HG02588 (cell line): Measurements from ENCODE around the gene TMEM234.
"Not testable (repeated sequence)": the region's sequence is repeated elsewhere in the genome, so short reads cannot be mapped to it uniquely, and the experiment has no call there.

Experiments used
- ATAC-seq: cut with Tn5 transposase; IDR thresholded peaks from one replicate; pipeline ENCODE4 v1.9.1; 2021; ENCODE audit warnings: mild to moderate bottlenecking, moderate library complexity; ENCODE audit not compliant: unreplicated experiment

Gene TMEM234

DNA sequence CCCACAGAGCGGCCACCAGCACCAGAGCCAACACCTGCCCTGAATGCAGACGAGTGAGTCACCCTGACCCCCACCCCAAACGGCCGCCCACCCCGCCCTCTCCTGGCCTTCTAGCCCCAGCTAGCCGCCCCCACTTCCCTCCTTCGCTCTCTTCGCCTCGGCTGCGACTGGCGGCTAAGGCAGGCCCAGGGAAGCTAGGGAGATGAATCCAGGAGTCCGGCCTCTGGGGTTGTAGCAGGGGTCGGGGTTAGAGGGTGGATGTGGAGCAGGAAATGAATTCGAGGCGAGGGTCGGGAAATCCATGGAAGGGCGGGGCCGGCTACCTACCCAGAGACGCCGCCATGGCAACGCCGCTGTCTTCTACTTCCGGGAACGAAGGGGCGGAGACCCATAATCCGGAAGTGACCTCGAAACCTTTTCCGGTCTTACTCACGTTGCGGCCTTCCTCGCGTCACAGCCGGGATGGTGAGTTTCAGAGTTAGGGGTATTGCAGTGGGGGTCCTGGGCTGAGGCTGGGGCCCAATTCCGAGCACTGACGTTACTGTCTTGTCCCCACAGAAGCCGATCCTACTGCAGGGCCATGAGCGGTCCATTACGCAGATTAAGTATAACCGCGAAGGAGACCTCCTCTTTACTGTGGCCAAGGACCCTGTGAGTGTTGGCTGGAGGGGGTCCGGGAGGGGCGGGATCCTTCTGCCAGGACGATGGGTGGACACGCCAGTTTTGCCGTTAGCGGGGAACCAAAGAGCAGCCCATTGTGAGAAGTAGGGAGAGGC, at the start of gene TMEM234, which contains the start of gene EIF3I:
TMEM234 (minus strand) TSS at position 374 of the 776 bp plus-strand sequence; CDS start at position 343, 31 bp downstream.
EIF3I (plus strand) TSS at position 428 of the 776 bp plus-strand sequence; CDS start at position 463, 35 bp downstream.
- peak; percentile 84 for ATAC-seq

DNA sequence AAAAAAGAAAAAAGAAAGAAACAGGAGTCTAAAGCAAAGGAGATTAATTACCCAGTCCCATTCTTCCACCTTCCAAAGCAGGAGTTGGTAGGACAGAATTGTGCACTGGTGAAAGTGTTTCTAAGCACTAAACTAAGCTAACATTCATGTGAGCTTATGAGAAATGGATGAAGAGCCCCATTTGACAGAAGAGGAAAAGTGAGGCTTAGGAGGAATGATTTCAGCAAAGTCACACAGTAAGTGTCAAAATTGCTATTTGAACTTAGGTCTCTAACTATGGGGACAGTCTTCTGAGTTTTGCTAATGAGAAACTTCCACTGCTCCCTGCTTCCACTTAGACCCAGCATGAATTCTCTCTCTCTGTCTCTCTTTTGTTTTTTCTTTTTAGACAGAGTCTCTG, 47.6 kb upstream of the TMEM234 start:
- ATAC-seq: no peak

DNA sequence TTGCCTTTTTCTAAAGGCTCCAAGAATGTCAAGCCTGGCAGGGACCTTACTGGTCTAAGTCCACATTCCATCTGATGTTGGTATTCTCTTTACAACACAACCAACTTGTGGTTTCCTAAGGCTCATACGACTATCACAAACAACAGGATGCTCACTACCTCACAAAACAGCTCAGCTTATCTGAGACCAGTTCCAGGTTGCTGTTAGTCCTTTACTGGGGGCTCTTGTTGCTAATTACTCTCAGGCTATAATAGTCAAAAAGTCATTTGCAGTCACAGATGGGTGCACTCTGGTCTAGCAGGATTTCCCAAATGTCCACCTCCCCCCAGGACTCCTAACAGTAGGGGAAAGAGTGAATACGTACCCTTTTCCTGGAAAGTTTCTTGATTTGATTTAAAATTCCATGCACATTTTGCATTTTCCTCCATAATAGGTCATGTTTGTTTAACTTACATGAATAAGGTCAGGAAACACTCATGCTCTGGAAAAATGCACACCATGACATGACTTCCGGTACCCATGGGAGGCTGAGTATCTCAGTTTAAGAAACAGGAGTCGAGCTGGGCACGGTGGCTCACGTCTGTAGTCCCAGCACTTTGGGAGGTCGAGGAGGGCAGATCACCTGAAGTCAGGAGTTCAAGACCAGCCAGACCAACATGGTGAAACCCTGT, 44.9 kb upstream of the TMEM234 start:
- no peak for ATAC-seq

DNA sequence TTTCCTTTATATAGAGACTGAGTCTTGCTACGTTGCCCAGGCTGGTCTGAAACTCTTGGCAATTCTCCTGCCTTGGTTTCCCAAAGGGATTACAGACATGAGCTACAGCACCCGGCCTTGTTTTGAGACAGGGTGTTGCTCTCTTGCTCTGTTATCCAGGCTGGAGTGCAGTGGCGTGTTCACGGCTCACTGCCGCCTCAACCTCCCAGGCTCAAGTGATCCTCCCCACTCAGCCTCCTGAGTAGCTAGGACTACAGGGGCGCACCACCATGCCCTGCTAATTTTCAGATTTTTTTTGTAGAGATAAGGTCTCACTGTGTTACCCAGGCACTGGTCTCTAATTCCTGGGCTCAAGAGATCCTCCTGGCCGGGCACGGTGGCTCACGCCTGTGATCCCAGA, 43.7 kb upstream of the TMEM234 start:
- ATAC-seq: no peak

DNA sequence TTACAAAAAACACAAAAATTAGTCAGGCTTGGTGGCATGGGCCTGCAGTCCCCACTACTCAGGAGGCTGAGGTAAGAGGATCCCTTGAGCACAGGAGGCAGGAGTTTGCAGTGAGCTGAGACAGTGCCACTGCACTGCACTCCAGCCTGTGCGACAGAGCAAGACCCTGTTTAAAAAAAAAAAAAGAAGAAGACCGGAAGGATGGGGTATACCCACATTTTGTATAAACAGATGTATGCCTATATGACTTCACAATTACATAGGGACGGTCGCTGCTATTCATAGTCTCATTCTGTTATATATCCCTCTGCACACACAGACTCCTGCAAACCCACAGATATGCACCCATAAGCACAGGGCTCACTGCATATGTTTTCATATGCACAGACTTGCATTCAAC, 41.6 kb upstream of the TMEM234 start:
- no peak for ATAC-seq

DNA sequence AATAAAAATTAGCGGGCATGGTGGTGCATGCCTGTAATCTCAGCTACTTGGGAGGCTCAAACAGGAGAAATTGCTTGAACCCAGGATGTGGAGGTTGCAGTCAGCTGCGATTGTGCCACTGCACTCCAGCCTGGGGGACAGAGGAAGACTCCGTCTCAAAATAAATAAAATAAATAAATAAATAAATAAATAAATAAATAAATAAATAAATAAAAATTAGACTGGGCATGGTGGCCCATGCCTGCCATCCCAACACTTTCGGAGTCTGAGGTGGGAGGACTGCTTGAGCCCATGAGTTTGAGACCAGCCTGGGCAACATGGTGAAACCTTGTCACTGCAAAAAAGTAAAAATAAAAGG, 41.1 kb upstream of the TMEM234 start:
- ATAC-seq: not testable (repeated sequence)

DNA sequence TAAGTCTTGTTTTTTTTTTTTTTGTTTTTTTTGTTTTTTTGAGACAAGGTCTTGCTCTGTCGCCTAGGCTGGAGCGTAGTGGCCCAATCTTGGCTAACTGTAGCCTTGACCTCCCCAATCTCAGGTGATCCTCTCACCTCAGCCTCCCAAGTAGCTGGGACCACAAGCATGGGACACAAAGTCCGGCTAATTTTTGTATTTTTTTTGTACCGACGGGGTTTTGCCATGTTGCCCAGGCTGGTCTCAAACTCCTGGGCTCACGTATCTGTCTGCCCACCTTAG, 35.0 kb upstream of the TMEM234 start:
- ATAC-seq: no peak

DNA sequence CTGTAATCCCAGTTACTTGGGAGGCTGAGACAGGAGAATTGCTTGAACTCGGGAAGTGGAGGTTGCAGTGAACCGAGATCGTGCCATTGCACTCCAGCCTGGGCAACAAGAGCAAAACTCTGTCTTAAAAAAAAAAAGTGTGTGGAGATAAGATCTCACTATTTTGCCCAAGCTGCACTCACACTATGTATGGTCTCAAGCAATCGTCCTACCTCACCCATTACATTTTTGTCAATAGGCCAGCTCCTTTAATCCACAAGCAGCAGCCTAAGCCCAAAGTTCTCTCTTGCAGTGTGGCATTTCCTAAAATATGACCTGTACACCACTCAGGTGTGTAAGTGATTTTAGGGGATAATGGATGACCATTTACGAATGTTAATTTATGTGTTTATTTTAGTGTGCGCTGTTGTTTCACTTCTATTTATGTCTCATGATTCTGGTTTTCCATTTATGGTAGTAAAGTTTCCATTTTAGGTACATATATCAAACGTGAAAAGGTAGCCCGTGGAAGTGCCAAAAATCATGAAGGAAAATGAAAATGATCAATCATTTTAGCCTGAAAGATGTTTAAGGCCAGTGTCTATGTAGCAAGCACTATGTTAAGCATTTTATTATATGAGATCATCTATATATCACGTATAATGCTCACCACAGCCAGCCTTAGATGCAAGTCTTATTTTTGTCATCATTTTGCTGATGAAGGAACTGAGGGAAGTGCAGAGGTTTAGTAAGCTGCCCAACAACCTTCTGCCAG, 34.5 kb upstream of the TMEM234 start:
- ATAC-seq: no peak

DNA sequence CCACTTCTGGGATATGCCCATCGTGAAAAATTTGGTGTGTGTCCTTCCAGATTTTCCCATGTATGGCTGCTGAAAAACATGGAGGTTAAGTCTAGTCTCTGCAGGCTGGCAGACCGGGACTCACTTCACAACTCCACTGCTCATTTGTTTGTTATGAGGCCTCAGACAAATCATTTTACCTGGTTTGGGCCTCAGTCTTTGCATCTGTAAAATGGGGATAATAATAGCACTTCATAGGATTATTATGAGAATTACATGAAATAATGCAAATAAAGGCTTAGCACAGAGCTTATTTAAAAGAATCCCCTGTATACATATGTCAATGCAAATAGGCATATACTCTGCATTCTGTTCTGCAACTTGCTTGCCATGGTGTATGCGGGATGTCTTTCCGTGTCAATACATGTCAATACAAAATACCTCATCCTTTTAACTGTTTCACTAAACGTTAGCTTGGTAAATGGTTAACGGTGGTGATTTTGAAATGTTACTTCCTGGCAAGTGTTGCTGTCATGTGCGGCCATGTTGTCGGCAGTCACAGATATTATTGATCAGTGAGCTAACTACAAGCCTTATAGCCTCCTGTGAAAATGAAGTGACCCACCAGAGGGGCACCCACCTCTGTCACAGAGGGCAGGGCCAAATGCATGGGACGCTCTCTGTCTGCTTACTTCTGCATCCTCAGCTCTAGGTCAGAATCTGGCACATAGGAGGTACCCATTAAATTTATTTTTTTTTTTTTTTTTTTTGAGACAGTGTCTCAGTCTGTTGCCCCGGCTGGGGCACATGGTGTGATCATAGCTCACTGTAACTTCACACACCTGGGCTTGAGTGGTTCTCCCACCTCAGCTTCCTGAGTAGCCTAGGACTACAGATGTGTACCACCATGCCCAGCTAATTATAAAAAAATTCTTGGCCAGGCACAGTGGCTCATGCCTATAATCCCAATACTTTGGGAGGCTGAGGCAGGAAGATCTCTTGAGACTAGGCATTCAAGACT, 33.2 kb upstream of the TMEM234 start:
- ATAC-seq: no peak

DNA sequence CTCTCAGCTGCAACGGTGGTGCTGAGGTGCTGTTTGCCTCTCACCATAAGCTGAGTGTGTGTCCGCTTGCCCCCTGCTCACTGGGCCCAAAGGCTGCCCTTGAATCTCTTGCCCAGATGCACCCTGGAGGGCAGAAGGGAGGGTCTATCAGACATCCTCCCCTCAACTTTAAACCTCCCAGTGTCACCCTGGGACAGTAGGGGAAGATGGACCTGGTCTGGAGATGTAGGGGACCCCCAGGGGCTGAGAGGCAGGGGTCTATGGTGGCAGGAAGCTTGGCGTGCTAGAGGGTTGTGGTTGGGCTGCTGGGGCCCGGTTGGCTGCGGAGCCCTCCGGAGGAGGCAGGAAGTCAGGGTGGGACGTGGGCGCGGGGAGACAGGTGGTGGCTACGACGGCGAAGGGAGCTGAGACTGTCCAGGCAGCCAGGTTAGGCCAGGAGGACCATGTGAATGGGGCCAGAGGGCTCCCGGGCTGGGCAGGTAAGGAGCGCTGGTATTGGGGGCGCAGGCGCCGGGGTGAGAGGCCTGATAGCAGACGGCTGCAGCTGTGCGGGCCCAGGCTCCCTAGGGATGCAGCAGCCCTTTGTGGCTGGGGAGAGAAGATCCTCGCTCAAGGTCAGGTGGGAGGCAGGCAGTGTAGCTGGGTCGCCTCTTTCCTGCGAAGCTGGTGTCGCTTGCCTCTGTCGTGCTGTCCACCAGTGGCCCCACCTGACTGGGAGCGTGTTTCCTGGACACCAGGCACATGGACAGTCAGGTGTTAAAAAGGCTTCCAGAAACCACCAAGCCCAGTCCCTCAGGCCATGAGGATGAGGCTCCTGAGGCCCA, 29.0 kb upstream of the TMEM234 start, which contains the start of gene LCK:
LCK (plus strand) TSS at position 373 of the 824 bp plus-strand sequence. CDS start 23,065 bp downstream, outside the sequence.
- ATAC-seq: no peak

DNA sequence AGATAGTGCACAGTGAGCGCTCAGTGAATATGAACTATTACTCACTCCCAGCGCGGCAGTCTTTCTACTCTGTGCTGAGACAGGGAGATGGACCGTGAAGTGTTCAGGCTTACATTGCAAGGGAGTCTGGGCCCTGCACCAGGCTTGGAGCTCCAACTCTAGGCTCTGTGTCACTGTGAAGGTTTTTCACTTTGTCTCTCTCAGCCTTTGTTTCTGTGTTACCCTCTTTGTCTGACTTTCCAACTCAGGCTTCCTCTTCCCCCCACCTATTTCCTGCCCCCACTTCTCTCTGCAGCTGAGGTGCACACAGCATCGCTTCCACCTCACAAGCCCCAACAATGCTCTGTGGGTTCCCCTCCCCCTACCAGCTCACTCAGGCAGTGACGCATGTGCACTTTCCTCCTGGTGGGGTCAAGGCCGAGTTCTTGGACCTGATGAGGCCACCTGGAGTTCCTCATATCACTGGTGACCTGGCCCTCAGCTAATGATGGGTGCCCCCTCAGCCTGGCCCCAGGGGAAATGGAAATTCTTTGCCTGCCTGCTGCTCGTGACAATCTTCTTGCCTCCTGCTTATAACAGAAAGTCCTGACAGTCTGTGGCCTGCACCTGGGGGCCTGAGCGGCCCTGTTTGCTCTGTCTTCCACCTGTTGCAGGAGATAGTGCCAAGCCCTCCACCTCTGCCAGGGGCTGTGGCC, 27.8 kb upstream of the TMEM234 start:
- peak; percentile 58 for ATAC-seq

DNA sequence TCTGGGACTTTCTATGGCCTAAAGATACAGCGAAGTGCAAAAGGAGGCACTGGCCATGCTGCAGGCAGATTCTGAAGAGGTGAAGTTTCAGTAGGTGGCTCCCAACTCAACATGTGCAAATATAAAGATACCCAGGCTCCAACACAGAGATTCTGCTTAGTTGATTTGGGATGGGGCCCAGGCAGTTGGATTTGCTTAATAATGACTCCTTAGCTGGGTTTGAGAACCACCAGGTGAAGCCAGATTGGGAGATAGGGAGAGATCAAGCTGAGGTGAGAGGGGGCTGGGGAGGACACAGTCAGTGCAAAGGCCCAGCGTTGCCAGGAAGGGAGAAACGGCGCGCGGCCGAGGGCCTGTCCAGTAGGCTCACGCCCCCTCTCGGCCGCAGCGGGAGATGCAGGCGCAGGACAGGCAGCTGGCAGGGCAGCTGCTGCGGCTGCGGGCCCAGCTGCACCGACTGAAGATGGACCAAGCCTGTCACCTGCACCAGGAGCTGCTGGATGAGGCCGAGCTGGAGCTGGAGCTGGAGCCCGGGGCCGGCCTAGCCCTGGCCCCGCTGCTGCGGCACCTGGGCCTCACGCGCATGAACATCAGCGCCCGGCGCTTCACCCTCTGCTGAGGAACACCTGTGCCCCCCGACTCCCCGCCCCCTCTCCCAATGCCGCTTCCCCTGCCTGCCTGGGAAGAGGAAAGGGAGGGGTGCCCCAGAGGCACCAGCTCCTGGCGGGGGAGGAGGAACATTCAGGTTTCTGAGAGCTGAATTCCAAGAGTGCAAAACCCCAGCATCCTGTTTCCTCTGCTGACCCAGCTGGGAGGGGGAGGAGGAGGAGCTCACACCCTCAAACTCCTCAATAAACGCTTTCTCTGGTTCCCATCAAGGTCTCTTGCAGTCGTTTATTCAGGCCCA, 26.1 kb upstream of the TMEM234 start:
- ATAC-seq: no peak

DNA sequence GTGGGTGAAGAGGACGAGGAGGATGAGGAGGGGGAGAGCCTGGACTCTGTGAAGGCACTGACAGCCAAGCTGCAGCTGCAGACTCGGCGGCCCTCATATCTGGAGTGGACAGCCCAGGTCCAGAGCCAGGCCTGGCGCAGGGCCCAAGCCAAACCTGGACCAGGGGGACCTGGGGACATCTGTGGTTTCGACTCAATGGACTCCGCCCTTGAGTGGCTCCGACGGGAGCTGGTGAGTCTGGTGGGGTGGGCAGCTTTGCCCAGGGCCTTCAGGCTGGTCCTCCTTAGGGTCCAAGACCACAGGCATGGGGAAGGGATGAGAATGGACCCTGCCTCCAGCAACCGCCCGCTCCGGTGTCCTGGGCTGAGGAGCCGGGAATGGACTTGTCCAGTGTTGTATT, 25.3 kb upstream of the TMEM234 start:
- no peak for ATAC-seq

DNA sequence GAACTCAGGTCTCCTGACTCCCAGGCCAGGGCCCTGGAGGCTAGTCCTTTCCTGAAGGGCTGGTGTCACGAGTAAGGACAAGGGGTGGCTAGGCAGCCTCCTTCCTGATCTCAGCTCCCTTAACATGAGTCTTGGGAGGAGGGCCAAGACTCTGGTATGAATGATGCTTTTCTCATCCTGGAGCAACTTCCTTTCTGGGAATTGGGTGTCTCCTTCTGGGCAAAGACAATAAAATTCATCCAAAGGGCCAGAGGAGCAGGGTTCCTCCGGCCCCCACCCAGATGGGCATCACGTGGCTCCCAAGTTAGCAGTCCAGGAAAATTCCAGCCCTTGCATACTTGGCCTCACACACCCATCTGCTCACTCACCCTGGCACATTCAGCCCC, 24.7 kb upstream of the TMEM234 start, which contains the start of gene FAM167B:
FAM167B (plus strand) TSS at position 335 of the 386 bp plus-strand sequence. CDS start 200 bp downstream, outside the sequence.
- no peak for ATAC-seq

DNA sequence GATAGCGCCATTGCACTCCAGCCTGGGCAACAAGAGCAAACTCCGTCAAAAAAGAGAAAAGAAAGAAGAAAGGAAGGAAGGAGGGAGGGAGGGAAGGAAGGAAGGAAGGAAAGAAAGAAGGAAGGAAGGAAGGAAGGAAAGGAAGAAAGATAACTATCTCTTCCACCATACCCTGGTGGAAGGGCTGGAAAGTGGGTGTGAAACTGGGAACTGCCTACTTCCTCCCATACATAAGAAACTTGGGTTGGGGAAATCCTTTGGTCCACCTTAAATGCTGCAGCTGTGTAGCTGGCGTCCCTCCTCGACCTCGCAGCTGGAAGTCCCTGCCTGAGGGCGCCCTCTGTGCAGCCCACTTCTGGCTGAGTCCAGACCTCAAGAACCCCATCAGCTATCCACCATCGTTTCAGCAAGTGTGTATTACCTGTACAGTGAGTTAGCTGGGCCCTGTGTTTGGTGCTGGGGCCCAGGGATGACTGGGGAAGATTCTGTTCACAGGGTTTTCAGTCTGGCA, 20.2 kb upstream of the TMEM234 start:
- no peak for ATAC-seq

DNA sequence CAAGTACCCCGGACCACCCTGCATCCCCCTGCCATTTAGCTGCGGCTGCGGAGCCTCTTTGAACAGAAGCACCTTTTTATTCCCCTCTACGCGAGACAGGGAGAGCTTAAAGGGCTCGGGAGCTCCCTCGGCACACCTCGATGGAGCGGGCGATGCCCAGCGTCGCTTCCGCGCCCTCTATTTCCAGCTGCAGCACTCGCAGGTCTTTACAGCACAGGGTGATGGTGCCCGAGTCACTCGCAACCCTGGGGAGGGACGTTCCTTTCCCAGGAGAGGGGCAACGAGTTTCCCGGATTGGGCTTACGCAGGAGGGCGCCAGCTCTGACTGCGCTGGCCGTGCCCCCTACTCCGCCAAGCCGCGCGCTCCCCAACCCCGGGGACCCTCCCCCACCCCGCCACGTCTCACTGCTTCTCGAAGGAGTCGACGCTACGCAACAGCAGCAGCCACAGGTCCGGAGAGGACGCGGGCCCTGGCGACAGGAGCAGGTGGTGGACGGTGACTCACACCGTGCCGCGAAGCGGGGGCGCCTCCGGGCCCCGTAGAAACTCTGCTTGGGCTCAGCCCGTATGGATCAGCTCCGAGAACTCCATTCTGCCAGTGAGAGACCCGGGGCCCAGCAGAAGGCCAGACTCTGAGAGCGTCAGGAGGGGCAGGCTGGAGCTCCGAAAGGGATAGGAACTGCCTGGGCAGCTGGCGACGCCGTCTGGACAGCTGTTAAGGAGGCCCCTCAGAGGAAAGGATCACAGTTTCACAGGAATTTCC, 19.0 kb upstream of the TMEM234 start:
- peak; percentile 45 for ATAC-seq
